H9 (cell line): ENCODE data around the gene PITPNM3. TPM values are rescaled to one million over a fixed set of nuclear protein-coding genes. Genes with fewer than 3 reads are reported as not detected.
A peak's percentile ranks its signal among the peaks of the same experiment; 100 is the strongest.

Experiments used
- DNase-seq: peaks from one replicate; pipeline ENCODE4 v3.0.0-alpha.2; 2017
- H2AFZ ChIP-seq: one replicate; pipeline ENCODE4 v1.6.1; 2013; ENCODE audit warnings: mild to moderate bottlenecking, low read length, control low read depth, moderate library complexity
- H2AK5ac ChIP-seq: 2 replicates; pipeline ENCODE4 v1.6.1; 2013; ENCODE audit warnings: low read length, control low read depth, mixed read lengths; ENCODE audit not compliant: insufficient read length
- H2BK120ac ChIP-seq: one replicate; pipeline ENCODE4 v1.6.1; 2013; ENCODE audit warnings: low read depth, mild to moderate bottlenecking, low read length, control low read depth, inconsistent platforms; ENCODE audit not compliant: poor library complexity, severe bottlenecking
- H2BK12ac ChIP-seq: 2 replicates; pipeline ENCODE4 v1.6.1; 2013; ENCODE audit warnings: low read length, control low read depth, mixed read lengths, low read depth; ENCODE audit not compliant: insufficient read length
- H2BK15ac ChIP-seq: 2 replicates; pipeline ENCODE4 v1.6.1; 2013; ENCODE audit warnings: low read depth, low read length, control low read depth
- H2BK20ac ChIP-seq: one replicate; pipeline ENCODE4 v1.6.1; 2013; ENCODE audit warnings: low read depth, mild to moderate bottlenecking, low read length, control low read depth, inconsistent platforms; ENCODE audit not compliant: poor library complexity, severe bottlenecking
- H2BK5ac ChIP-seq: 2 replicates; pipeline ENCODE4 v1.6.1; 2013; ENCODE audit warnings: low read length, control low read depth, mixed read lengths; ENCODE audit not compliant: insufficient read length
- H3K14ac ChIP-seq: 2 replicates; pipeline ENCODE4 v1.6.1; 2013; ENCODE audit warnings: low read length, control low read depth; ENCODE audit not compliant: insufficient read depth
- H3K18ac ChIP-seq: 2 replicates; pipeline ENCODE4 v1.6.1; 2013; ENCODE audit warnings: low read depth, mild to moderate bottlenecking, mixed read lengths, low read length, control low read depth; ENCODE audit not compliant: insufficient read length
- H3K23ac ChIP-seq: 2 replicates; pipeline ENCODE4 v1.6.1; 2013; ENCODE audit warnings: low read length, control low read depth, mixed read lengths, low read depth; ENCODE audit not compliant: insufficient read length
- H3K23me2 ChIP-seq: 2 replicates; pipeline ENCODE4 v1.6.1; 2013; ENCODE audit warnings: low read depth, mild to moderate bottlenecking, mixed read lengths, low read length, control low read depth; ENCODE audit not compliant: insufficient read length, poor library complexity, severe bottlenecking
- H3K27ac ChIP-seq: 2 replicates; pipeline ENCODE4 v1.5.1; 2013; ENCODE audit warnings: low read length, control low read depth, mixed read lengths, low read depth; ENCODE audit not compliant: insufficient read length
- H3K27me3 ChIP-seq: 2 replicates; pipeline ENCODE4 v1.6.1; 2013; ENCODE audit warnings: low read length, control low read depth, inconsistent platforms; ENCODE audit not compliant: insufficient read depth
- H3K4ac ChIP-seq: 2 replicates; pipeline ENCODE4 v1.6.1; 2013; ENCODE audit warnings: low read depth, mild to moderate bottlenecking, control low read depth, inconsistent platforms, low read length, moderate library complexity
- H3K4me1 ChIP-seq: 2 replicates; pipeline ENCODE4 v1.6.1; 2013; ENCODE audit warnings: low read length, control low read depth, inconsistent platforms; ENCODE audit not compliant: insufficient read depth
- H3K4me2 ChIP-seq: 2 replicates; pipeline ENCODE4 v1.6.1; 2013; ENCODE audit warnings: low read length, control low read depth, mixed read lengths; ENCODE audit not compliant: insufficient read length, insufficient read depth
- H3K56ac ChIP-seq: 2 replicates; pipeline ENCODE4 v1.6.1; 2013; ENCODE audit warnings: low read depth, mild to moderate bottlenecking, mixed read lengths, low read length, control low read depth; ENCODE audit not compliant: insufficient read length
- H3K79me1 ChIP-seq: 2 replicates; pipeline ENCODE4 v1.6.1; 2013; ENCODE audit warnings: low read depth, mild to moderate bottlenecking, moderate library complexity, low read length, control low read depth, inconsistent platforms; ENCODE audit not compliant: insufficient read depth, poor library complexity, severe bottlenecking
- H3K79me2 ChIP-seq: 2 replicates; pipeline ENCODE4 v1.6.1; 2013; ENCODE audit warnings: low read length, control low read depth, inconsistent platforms; ENCODE audit not compliant: insufficient read depth
- H3K9ac ChIP-seq: 2 replicates; pipeline ENCODE4 v1.6.1; 2013; ENCODE audit warnings: low read length, control low read depth, mixed read lengths; ENCODE audit not compliant: insufficient read length; ENCODE audit errors: extremely low read depth
- H3K9me3 ChIP-seq: one replicate; pipeline ENCODE4 v1.6.1; 2013; ENCODE audit warnings: low read depth, low read length, inconsistent platforms; ENCODE audit not compliant: control insufficient read depth
- H3T11ph ChIP-seq: one replicate; pipeline ENCODE4 v1.6.1; 2013; ENCODE audit warnings: mild to moderate bottlenecking, low read length, control low read depth, inconsistent platforms
- H4K20me1 ChIP-seq: one replicate; pipeline ENCODE4 v1.6.1; 2013; ENCODE audit not compliant: control insufficient read depth, insufficient read length, insufficient read depth
- H4K5ac ChIP-seq: 2 replicates; pipeline ENCODE4 v1.6.1; 2013; ENCODE audit warnings: low read depth, mild to moderate bottlenecking, mixed read lengths, low read length, control low read depth; ENCODE audit not compliant: insufficient read length
- H4K8ac ChIP-seq: replicated peaks from 2 replicates; pipeline ENCODE4 v1.6.1; 2013; ENCODE audit warnings: low read length, control low read depth, mixed read lengths, low read depth; ENCODE audit not compliant: insufficient read length
- H4K91ac ChIP-seq: 2 replicates; pipeline ENCODE4 v1.6.1; 2013; ENCODE audit warnings: low read depth, mild to moderate bottlenecking, moderate library complexity, mixed read lengths, low read length, control low read depth; ENCODE audit not compliant: insufficient read length
- H3K27ac Mint-ChIP-seq, 3 experiments: 2 replicates in 2 of 3; 3 replicates in 1 of 3; pipeline ENCODE4 v1.8.0; 2020 to 2021; ENCODE audit warnings: mixed read lengths in 3 of 3, mild to moderate bottlenecking in 1 of 3, moderate library complexity in 1 of 3
- H3K27me3 Mint-ChIP-seq: 2 replicates; pipeline ENCODE4 v1.8.0; 2021; ENCODE audit warnings: low read depth, mild to moderate bottlenecking, moderate library complexity, mixed read lengths
- H3K36me3 Mint-ChIP-seq, 3 experiments: 2 replicates in 2 of 3; 3 replicates in 1 of 3; pipeline ENCODE4 v1.8.0; 2020 to 2021; ENCODE audit warnings: low read depth in 3 of 3, mixed read lengths in 3 of 3; ENCODE audit not compliant: insufficient read depth in 1 of 3
- H3K4me1 Mint-ChIP-seq, 2 experiments: 2 replicates each; pipeline ENCODE4 v1.8.0; 2020; ENCODE audit warnings: mixed read lengths in 2 of 2
- H3K4me3 Mint-ChIP-seq, 2 experiments: 2 replicates in 1 of 2; 3 replicates in 1 of 2; pipeline ENCODE4 v1.8.0; 2020 to 2021; ENCODE audit warnings: mild to moderate bottlenecking in 2 of 2, mixed read lengths in 2 of 2, moderate library complexity in 1 of 2
- H3K9me3 Mint-ChIP-seq, 2 experiments: 2 replicates in 1 of 2; 3 replicates in 1 of 2; pipeline ENCODE4 v1.8.0; 2020; ENCODE audit warnings: mild to moderate bottlenecking in 2 of 2, mixed read lengths in 2 of 2, moderate library complexity in 1 of 2
- WGBS: extraction: QIAGEN DNeasy Blood & Tissue Kit; methylation state at CpG from one replicate; pipeline ENCODE4 v1.1.7; 2013; ENCODE audit warnings: missing lambda C conversion rate, low lambda C conversion rate, mixed read lengths; ENCODE audit not compliant: insufficient read length; ENCODE audit errors: extremely low coverage; 5-methylcytosine and 5-hydroxymethylcytosine counted together
- total RNA-seq: library from RNA; stranded (reverse); gene quantifications from 2 replicates; pipeline ENCODE4 v1.2.1, GENCODE V29; 2021
- TF ChIP-seq, protein P1 (sequence below): fragments of 200-600 bp; sonication (generic); conservative IDR thresholded peaks from 3 replicates; pipeline ENCODE4 v1.8.0; 2021; ENCODE audit warnings: antibody characterized with exemption, mild to moderate bottlenecking

Gene PITPNM3
- total RNA-seq, 1 experiment from 2014 or later = 3.4 TPM

- no peak overlapping the region for H2BK15ac ChIP-seq
- no peak overlapping the region for H3K4me2 ChIP-seq
- no peak overlapping the region for H3K27ac ChIP-seq
- DNase-seq = peak; percentile 21
- no peaks in the 10 kb centered on the region for H3K23me2 ChIP-seq
- H3K4me1 Mint-ChIP-seq = peaks cover 12 to 14% of the 10 kb centered on the region in 2 experiments
- no peak overlapping the region for H2BK5ac ChIP-seq
- no peak overlapping the region for H2BK12ac ChIP-seq
- H2AK5ac ChIP-seq = no peak overlapping the region
- TF ChIP-seq, protein P1, sequence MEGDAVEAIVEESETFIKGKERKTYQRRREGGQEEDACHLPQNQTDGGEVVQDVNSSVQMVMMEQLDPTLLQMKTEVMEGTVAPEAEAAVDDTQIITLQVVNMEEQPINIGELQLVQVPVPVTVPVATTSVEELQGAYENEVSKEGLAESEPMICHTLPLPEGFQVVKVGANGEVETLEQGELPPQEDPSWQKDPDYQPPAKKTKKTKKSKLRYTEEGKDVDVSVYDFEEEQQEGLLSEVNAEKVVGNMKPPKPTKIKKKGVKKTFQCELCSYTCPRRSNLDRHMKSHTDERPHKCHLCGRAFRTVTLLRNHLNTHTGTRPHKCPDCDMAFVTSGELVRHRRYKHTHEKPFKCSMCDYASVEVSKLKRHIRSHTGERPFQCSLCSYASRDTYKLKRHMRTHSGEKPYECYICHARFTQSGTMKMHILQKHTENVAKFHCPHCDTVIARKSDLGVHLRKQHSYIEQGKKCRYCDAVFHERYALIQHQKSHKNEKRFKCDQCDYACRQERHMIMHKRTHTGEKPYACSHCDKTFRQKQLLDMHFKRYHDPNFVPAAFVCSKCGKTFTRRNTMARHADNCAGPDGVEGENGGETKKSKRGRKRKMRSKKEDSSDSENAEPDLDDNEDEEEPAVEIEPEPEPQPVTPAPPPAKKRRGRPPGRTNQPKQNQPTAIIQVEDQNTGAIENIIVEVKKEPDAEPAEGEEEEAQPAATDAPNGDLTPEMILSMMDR = no peak
- H3K9me3 ChIP-seq = no peaks in the 10 kb centered on the region
- no peaks in the 10 kb centered on the region for H3K79me1 ChIP-seq
- no peak overlapping the region for H3K18ac ChIP-seq
- H4K20me1 ChIP-seq = no peaks in the 10 kb centered on the region
- H3K79me2 ChIP-seq = no peaks in the 10 kb centered on the region
- H3K36me3 Mint-ChIP-seq = peaks cover 0 to 6% (median 5%) of the 10 kb centered on the region in 3 experiments; a peak in 2 of 7 replicates
- H2BK120ac ChIP-seq = no peak overlapping the region
- H3K27me3 ChIP-seq = no peaks in the 10 kb centered on the region
- H4K8ac ChIP-seq = no peak overlapping the region
- no peak overlapping the region for H3K9ac ChIP-seq
- no peak overlapping the region for H3K23ac ChIP-seq
- H2BK20ac ChIP-seq = no peak overlapping the region
- H3K4me3 Mint-ChIP-seq = no peak overlapping the region
- H3T11ph ChIP-seq = no peak overlapping the region
- H3K14ac ChIP-seq = no peak overlapping the region
- no peak overlapping the region for H4K5ac ChIP-seq
- H3K27me3 Mint-ChIP-seq = peaks cover 9% of the 10 kb centered on the region
- H4K91ac ChIP-seq = no peak overlapping the region
- no peak overlapping the region for H2AFZ ChIP-seq
- WGBS = no CpG with 5 or more reads among the region's 12 CpGs
- H3K4ac ChIP-seq = no peak overlapping the region
- peaks cover 2 to 4% of the 10 kb centered on the region in 2 experiments; a peak in 4 of 5 replicates for H3K9me3 Mint-ChIP-seq
- H3K4me1 ChIP-seq = peaks cover 2% of the 10 kb centered on the region; the same call in 1 of the 2 replicates
- no peak overlapping the region for H3K27ac Mint-ChIP-seq
- no peak overlapping the region for H3K56ac ChIP-seq
Observed at GRCh38 chr17:6505425-6506142, 50.8 kb downstream of the PITPNM3 start.
